Lung (tissue), 12 donors: ENCODE measurements around the gene GPS1. TPM values are rescaled to one million over a fixed set of nuclear protein-coding genes. Genes with fewer than 3 reads are reported as not detected.

Experiments used
- ATAC-seq: fragments of 200-7000 bp; cut with Tn5 transposase; one replicate; pipeline ENCODE4 v1.9.1; 2020; ENCODE audit warnings: moderate number of reproducible peaks; ENCODE audit not compliant: insufficient read depth, low FRiP score
- DNase-seq, 3 donors: peaks; one replicate each; pipeline ENCODE4 v3.0.0-alpha.2; 2013 to 2017
- H3K27ac ChIP-seq, 2 donors: one replicate each; pipeline ENCODE4 v1.5.1; 2013; ENCODE audit warnings: mild to moderate bottlenecking in 2 of 2, moderate library complexity in 2 of 2, control low read depth in 1 of 2, inconsistent platforms in 1 of 2, low read depth in 1 of 2, low read length in 1 of 2
- H3K27me3 ChIP-seq, 3 donors: one replicate each; pipeline ENCODE4 v1.5.1; 2013; ENCODE audit warnings: low read length in 2 of 3; ENCODE audit not compliant: control insufficient read depth in 3 of 3, insufficient read depth in 3 of 3
- H3K36me3 ChIP-seq, 4 donors: one replicate each; pipeline ENCODE4 v1.5.1; 2013; ENCODE audit warnings: low read length in 4 of 4, mild to moderate bottlenecking in 1 of 4, moderate library complexity in 1 of 4; ENCODE audit not compliant: control insufficient read depth in 4 of 4, insufficient read depth in 4 of 4
- H3K4me1 ChIP-seq, 5 donors: one replicate each; pipeline ENCODE4 v1.5.1; 2013; ENCODE audit warnings: low read length in 5 of 5, mild to moderate bottlenecking in 2 of 5, moderate library complexity in 1 of 5; ENCODE audit not compliant: control insufficient read depth in 5 of 5, insufficient read depth in 5 of 5
- H3K4me3 ChIP-seq: one replicate; pipeline ENCODE4 v1.5.1; 2013; ENCODE audit warnings: mild to moderate bottlenecking, control low read depth, moderate library complexity
- H3K9ac ChIP-seq, 2 donors: one replicate each; pipeline ENCODE4 v1.5.1; 2013; ENCODE audit warnings: low read length in 2 of 2, control low read depth in 1 of 2; ENCODE audit not compliant: insufficient read depth in 1 of 2
- H3K9me3 ChIP-seq, 4 donors: one replicate each; pipeline ENCODE4 v1.5.1; 2013; ENCODE audit warnings: low read length in 3 of 4, mild to moderate bottlenecking in 1 of 4, moderate library complexity in 1 of 4; ENCODE audit not compliant: control insufficient read depth in 4 of 4, insufficient read depth in 3 of 4
- CTCF ChIP-seq: IDR thresholded peaks from 2 replicates; pipeline ENCODE4 v1.5.1; 2012; ENCODE audit warnings: mild to moderate bottlenecking; ENCODE audit errors: control extremely low read depth, extremely low read depth
- WGBS, 2 donors: extraction: QIAGEN DNeasy Blood & Tissue Kit; methylation state at CpG; one replicate each; pipeline ENCODE4 v1.1.7; 2013; 5-methylcytosine and 5-hydroxymethylcytosine counted together
- polyA plus RNA-seq, 2 donors: library from polyadenylated mRNA; stranded (reverse); fragments of 200-250 nt; gene quantifications; one replicate each; pipeline ENCODE4 v1.2.1, GENCODE V29; 2013
- total RNA-seq, 2 donors: library from RNA; depleted of rRNA in 1 of 2; stranded (reverse); fragments of >200 nt in 1 of 2; gene quantifications; one replicate each; pipeline ENCODE4 v1.2.1, GENCODE V29; 2014 to 2021
- donor health status: control.
- donor health status: control.
- donor health status: Bipolar disorder and iron deficiency.
- donor health status: healthy.
- donor health status: DM: yes; HTN: yes; CAD: no.

GPS1 gene
- total and polyA plus RNA-seq, 4 donors = 71.0 to 102 (median 89.4) TPM

DNA sequence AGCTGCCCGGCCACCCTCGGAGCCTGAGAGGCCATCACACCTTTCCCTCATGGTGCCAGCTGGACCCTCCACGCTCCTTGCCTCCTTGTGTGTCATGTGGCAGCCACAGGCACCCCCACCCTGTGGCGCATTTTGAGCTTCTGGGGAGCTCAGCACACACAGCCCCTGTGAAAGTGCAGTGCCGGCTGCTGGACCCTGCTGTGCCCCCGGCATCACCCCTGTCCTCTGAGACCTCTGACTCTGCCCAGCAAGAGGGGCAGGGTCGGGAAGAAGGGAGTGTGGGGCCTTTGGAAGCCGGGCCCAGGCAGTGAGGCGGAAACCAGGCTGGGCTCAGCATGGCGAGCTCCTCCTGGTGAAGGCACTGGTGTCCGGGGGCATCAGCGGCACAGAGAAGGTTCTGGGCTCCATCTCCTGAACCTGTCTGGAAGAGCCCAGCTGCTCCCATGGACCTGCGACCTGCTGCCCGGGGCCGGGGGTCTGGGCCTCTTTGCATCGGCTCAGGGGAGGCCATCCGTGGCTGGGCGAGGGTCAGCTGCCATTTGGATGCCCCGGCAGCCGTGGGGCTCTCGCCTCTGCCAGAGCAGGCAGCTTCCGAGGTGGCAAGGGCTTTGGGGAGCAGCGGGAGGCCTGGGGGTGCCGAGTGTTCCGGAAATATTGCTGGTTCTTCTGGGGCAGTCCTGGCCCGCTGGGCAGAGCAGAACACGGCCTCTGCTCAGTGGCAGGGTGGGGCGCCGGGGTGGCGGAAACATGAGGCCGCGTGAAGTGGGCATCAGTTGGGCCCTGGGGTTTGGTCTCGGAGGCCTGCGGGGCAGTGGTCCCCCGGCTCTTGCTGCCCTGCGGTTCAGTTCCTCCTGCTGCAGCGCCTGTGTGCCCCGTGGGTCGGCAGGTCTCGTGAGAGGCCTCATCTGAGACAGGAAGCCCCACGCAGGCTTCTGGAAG lies 46.9 kb upstream of the GPS1 start:
- no peak for DNase-seq
- H3K36me3 ChIP-seq = peaks cover 0 to 8% (median 0%) of the 10 kb centered on the region in 4 donors
- 85 to 89% methylated on average over 40 to 41 of the region's 41 CpGs for WGBS, 2 donors
- H3K27ac ChIP-seq = no peak overlapping the region
- no peaks in the 10 kb centered on the region for H3K27me3 ChIP-seq
- no peak overlapping the region for H3K4me3 ChIP-seq
- H3K9me3 ChIP-seq = no peaks in the 10 kb centered on the region
- peaks cover 3 to 36% (median 8%) of the 10 kb centered on the region in 5 donors for H3K4me1 ChIP-seq
- H3K9ac ChIP-seq = no peak overlapping the region
- no peak for TF ChIP-seq CTCF
- no peak for ATAC-seq

DNA sequence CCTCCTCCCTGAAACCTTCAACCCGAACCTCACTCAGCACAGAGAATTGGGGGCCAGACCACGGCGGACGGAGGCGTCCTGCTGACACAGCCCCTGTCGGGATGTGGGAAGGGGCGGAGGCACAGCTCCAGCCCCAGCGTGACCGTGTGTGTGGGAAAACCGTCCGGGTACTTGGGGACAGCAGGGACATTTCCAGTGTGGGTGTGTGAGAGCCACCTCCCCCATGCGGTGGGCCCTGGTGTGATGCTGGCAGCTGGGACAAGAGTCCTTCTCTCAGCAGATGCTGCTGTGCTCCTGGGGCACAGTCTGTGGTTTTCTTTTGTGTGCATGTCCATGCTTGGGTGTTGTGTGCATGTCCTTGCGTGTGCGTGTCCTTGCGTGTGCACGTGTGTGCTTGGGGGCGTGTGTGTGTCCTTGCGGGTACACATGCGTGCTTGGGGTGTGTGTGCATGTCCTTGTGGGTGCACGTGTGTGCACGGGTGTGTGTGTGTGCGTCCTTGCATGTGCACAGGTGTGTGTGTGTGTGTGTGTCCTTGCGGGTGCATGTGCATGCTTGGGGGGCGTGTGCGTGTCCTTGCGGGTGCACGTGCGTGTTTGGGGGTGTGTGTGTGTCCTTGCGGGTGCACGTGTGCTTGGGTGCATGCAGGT lies 45.9 kb upstream of the GPS1 start:
- Histone ChIP-seq H3K4me1 (peaks cover 3 to 26% (median 8%) of the 10 kb centered on the region in 5 donors), H3K4me3 (no peak overlapping the region), H3K9me3 (no peaks in the 10 kb centered on the region), H3K36me3 (peaks cover 0 to 11% (median 0%) of the 10 kb centered on the region in 4 donors), H3K9ac (no peak overlapping the region), H3K27me3 (no peaks in the 10 kb centered on the region), H3K27ac (no peak overlapping the region)
- no peak for TF ChIP-seq CTCF
- WGBS, 2 donors = 86 to 88% methylated on average over 30 of the region's 30 CpGs
- no peak for ATAC-seq
- DNase-seq = no peak

DNA sequence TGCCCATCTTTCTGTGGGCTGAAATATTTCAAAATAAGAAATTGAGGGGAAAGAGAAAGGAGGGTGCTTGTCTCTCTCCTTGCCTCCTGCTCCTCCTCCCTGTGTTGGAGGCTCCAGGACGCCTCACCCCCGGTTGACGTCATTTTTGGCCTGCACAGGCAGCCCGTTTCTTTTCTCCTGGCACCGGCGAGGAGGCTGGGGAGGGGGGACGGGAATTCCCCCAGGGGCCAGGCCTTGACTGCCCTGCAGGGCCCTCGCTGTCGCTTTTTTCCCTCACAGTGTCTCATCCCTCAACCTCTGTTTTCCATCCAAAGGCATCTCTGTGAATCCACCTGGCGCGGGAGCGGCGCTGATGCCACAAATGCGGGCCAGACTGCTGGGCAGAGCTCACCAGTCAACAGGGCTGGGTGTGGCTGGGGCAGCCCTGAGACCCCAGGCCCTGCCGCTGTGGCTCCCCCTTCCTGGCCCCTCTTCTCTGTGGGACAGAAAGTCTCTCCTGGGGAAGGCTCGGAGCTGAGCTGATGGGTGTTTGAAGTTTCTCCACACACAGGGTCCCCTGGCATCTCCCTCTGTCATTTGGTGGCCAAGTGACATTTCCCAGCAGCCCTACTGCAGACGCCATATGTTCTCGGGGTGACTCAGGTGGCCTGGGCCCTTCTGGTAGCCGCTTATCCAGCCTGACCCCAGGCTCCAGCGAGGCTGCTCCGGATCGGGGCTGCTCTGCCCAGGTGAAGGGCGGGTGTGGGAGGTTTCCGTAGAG lies 45.0 kb upstream of the GPS1 start:
- ATAC-seq (no peak), DNase-seq (peak; percentile 64 to 72 (median 66))
- peaks cover 3 to 20% (median 8%) of the 10 kb centered on the region in 5 donors for H3K4me1 ChIP-seq
- WGBS, 2 donors = 80 to 93% methylated on average over 19 to 24 of the region's 24 CpGs
- H3K9me3 ChIP-seq = no peaks in the 10 kb centered on the region
- H3K36me3 ChIP-seq = peaks cover 0 to 17% (median 0%) of the 10 kb centered on the region in 4 donors
- no peak overlapping the region for H3K27ac ChIP-seq
- no peak overlapping the region for H3K4me3 ChIP-seq
- no peak for TF ChIP-seq CTCF
- H3K27me3 ChIP-seq = no peaks in the 10 kb centered on the region
- no peak overlapping the region for H3K9ac ChIP-seq
